OCI-LY7 (cell line): ENCODE measurements around the gene PAFAH1B1. TPM values are rescaled to one million over a fixed set of nuclear protein-coding genes. Genes with fewer than 3 reads are reported as not detected.

Experiments
- BruUV-seq: library from RNA; stranded (reverse); fragments of 400-500 nt; replicated peaks from 2 replicates; lab custom pipeline; 2021; lab: Mats Ljungman, UMichigan
- CTCF ChIA-PET: fragments of 300-600 bp; sonication (Branson Sonifier 250); formaldehyde crosslinking; loops from one replicate; lab custom pipeline; 2022; ENCODE audit warnings: antibody characterized with exemption; ENCODE audit not compliant: unreplicated experiment; lab: Charles Lee
- POLR2A ChIA-PET: fragments of 300-600 bp; sonication (Branson Sonifier 250); formaldehyde crosslinking; loops from one replicate; lab custom pipeline; 2022; ENCODE audit warnings: antibody characterized with exemption; lab: Charles Lee
- DNase-seq: peaks from one replicate; pipeline ENCODE4 v3.0.0-alpha.2; 2015; ENCODE audit warnings: low spot score
- H2AFZ ChIP-seq: fragments of 200-600 bp; sonication (generic), shearing (Covaris generic); 2 replicates; pipeline ENCODE4 v1.6.1; 2014; ENCODE audit warnings: mild to moderate bottlenecking, antibody characterized with exemption, low read length, moderate library complexity
- H3K27ac ChIP-seq: fragments of 200-600 bp; sonication (generic); 2 replicates; pipeline ENCODE4 v1.5.1; 2014; ENCODE audit warnings: mixed run types, low read depth, mild to moderate bottlenecking, moderate library complexity, low read length, inconsistent platforms; ENCODE audit not compliant: poor library complexity, severe bottlenecking
- H3K36me3 ChIP-seq: fragments of 200-600 bp; sonication (generic); 2 replicates; pipeline ENCODE4 v1.6.1; 2014; ENCODE audit warnings: mild to moderate bottlenecking, antibody characterized with exemption, low read length, moderate library complexity, mixed read lengths; ENCODE audit not compliant: insufficient read depth
- H3K4me1 ChIP-seq: fragments of 200-600 bp; sonication (generic); 2 replicates; pipeline ENCODE4 v1.5.1; 2014; ENCODE audit warnings: mild to moderate bottlenecking, low read length; ENCODE audit not compliant: insufficient read depth, poor library complexity, severe bottlenecking
- H3K4me2 ChIP-seq: fragments of 200-600 bp; sonication (generic); 2 replicates; pipeline ENCODE4 v1.6.1; 2014; ENCODE audit warnings: mild to moderate bottlenecking, low read length
- H3K4me3 ChIP-seq: fragments of 200-600 bp; sonication (generic); 2 replicates; pipeline ENCODE4 v1.5.1; 2014; ENCODE audit warnings: mild to moderate bottlenecking, low read depth, low read length; ENCODE audit not compliant: poor library complexity, severe bottlenecking
- H3K79me2 ChIP-seq: fragments of 200-600 bp; sonication (generic); 2 replicates; pipeline ENCODE4 v1.6.1; 2016; ENCODE audit warnings: low read depth, mild to moderate bottlenecking, low read length, moderate library complexity, mixed read lengths; ENCODE audit not compliant: insufficient read depth
- H3K9me2 ChIP-seq: fragments of 200-600 bp; sonication (generic); 2 replicates; pipeline ENCODE4 v1.6.1; 2016; ENCODE audit warnings: mild to moderate bottlenecking, low read length, mixed read lengths; ENCODE audit not compliant: insufficient read depth
- H3K9me3 ChIP-seq: fragments of 200-600 bp; sonication (generic); 2 replicates; pipeline ENCODE4 v1.6.1; 2014; ENCODE audit warnings: mild to moderate bottlenecking, mixed run types, low read length, mixed read lengths
- H4K20me1 ChIP-seq: fragments of 200-600 bp; sonication (generic); 2 replicates; pipeline ENCODE4 v1.6.1; 2014; ENCODE audit warnings: mild to moderate bottlenecking, antibody characterized with exemption, low read length, moderate library complexity, mixed read lengths; ENCODE audit not compliant: insufficient read depth
- EZH2phosphoT487 ChIP-seq: fragments of 200-600 bp; sonication (generic); IDR thresholded peaks from 2 replicates; pipeline ENCODE4 v1.6.1; 2018; ENCODE audit warnings: low read depth, borderline replicate concordance, mild to moderate bottlenecking, mixed run types, antibody characterized with exemption, low read length, moderate library complexity, mixed read lengths
- intact Hi-C: fragments of 100-400 bp; cut with micrococcal nuclease; formaldehyde crosslinking; loops from one replicate; pipeline ENCODE4 v1.10.0; 2022; ENCODE audit not compliant: unreplicated experiment
- total RNA-seq, 2 experiments: library from RNA; depleted of rRNA in 1 of 2; stranded (reverse); fragments of >200 nt in 1 of 2; shearing (Covaris generic) in 1 of 2; gene quantifications; 2 replicates each; pipeline ENCODE4 v1.2.3, GENCODE V29; 2014 to 2022
- TF ChIP-seq, protein P1 (sequence below): fragments of 200-600 bp; sonication (generic); conservative IDR thresholded peaks from 2 replicates; pipeline ENCODE4 v1.5.1; 2014; ENCODE audit warnings: mild to moderate bottlenecking, antibody characterized with exemption, low read length, moderate library complexity, mixed read lengths

Gene PAFAH1B1
- total RNA-seq, 2 experiments from 2014 or later = 51.1 to 127 TPM

GRCh38 chr17:2690165-2691068, 97.0 kb downstream of the PAFAH1B1 start:
- no peak for TF ChIP-seq EZH2phosphoT487
- TF ChIP-seq, protein P1, sequence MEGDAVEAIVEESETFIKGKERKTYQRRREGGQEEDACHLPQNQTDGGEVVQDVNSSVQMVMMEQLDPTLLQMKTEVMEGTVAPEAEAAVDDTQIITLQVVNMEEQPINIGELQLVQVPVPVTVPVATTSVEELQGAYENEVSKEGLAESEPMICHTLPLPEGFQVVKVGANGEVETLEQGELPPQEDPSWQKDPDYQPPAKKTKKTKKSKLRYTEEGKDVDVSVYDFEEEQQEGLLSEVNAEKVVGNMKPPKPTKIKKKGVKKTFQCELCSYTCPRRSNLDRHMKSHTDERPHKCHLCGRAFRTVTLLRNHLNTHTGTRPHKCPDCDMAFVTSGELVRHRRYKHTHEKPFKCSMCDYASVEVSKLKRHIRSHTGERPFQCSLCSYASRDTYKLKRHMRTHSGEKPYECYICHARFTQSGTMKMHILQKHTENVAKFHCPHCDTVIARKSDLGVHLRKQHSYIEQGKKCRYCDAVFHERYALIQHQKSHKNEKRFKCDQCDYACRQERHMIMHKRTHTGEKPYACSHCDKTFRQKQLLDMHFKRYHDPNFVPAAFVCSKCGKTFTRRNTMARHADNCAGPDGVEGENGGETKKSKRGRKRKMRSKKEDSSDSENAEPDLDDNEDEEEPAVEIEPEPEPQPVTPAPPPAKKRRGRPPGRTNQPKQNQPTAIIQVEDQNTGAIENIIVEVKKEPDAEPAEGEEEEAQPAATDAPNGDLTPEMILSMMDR = no peak
- ChIA-PET POLR2A (no interaction called here), CTCF (no interaction called here)
- no peaks in the 10 kb centered on the region for H3K4me1 ChIP-seq
- no peaks in the 10 kb centered on the region for H3K9me3 ChIP-seq
- DNase-seq = no peak
- BruUV-seq = no TSS peak
- no peak overlapping the region for H3K27ac ChIP-seq
- no peaks in the 10 kb centered on the region for H4K20me1 ChIP-seq
- H3K4me3 ChIP-seq = no peak overlapping the region
- H2AFZ ChIP-seq = no peak overlapping the region
- H3K36me3 ChIP-seq = peaks cover 73% of the 10 kb centered on the region
- no peaks in the 10 kb centered on the region for H3K9me2 ChIP-seq
- intact Hi-C loops = no loop called here
- no peaks in the 10 kb centered on the region for H3K79me2 ChIP-seq
- H3K4me2 ChIP-seq = no peak overlapping the region; the same call in 1 of the 2 replicates

- Histone ChIP-seq H3K79me2 (no peaks in the 10 kb centered on the region), H3K4me2 (no peak overlapping the region), H2AFZ (no peak overlapping the region), H3K4me1 (no peaks in the 10 kb centered on the region), H3K36me3 (peaks cover 82% of the 10 kb centered on the region), H3K9me3 (no peaks in the 10 kb centered on the region), H3K27ac (no peak overlapping the region), H3K4me3 (no peak overlapping the region), H4K20me1 (no peaks in the 10 kb centered on the region), H3K9me2 (no peaks in the 10 kb centered on the region)
- POLR2A ChIA-PET = no interaction called here
- intact Hi-C loops = no loop called here
- BruUV-seq = no TSS peak
- DNase-seq = no peak
- CTCF ChIA-PET = no interaction called here
- TF ChIP-seq EZH2phosphoT487 = no peak
- TF ChIP-seq, protein P1 = no peak
Measured at GRCh38 chr17:2691069-2691871, 97.8 kb downstream of the PAFAH1B1 start.
